ENCODE data around the gene TTC38.

Gene TTC38

GRCh38 chr22:46267431-46268279 is at the start of gene TTC38:
Gene TTC38 (plus strand): TSS chr22:46268008. CDS start chr22:46268040, 32 bp downstream.
- TF ChIP-seq CTCF (IDR thresholded peaks at IDR 0.05; ENCODE audit: low read depth, low read length): no peak
- H3K4me3 ChIP-seq (ENCODE audit: low read depth, low read length): peak within 1 kb of the TSS; percentile 58
- in situ Hi-C loops (cut with HindIII; ENCODE audit: low sequenced_read_pairs): no loop called here
- peak; percentile 78 for DNase-seq (ENCODE audit: low read depth, low spot score)

GRCh38 chr22:46219636-46220035 is 48.2 kb upstream of the TTC38 start:
- TF ChIP-seq CTCF (IDR thresholded peaks at IDR 0.05; ENCODE audit: low read depth, low read length): no peak
- H3K4me3 ChIP-seq (ENCODE audit: low read depth, low read length): no peak overlapping the region
- no peak for DNase-seq (ENCODE audit: low read depth, low spot score)
- in situ Hi-C loops (cut with HindIII; ENCODE audit: low sequenced_read_pairs): no loop called here

GRCh38 chr22:46220921-46221320 is 46.9 kb upstream of the TTC38 start:
- no peak for TF ChIP-seq CTCF (IDR thresholded peaks at IDR 0.05; ENCODE audit: low read depth, low read length)
- DNase-seq (ENCODE audit: low read depth, low spot score): no peak
- H3K4me3 ChIP-seq (ENCODE audit: low read depth, low read length): no peak overlapping the region
- in situ Hi-C loops (cut with HindIII; ENCODE audit: low sequenced_read_pairs): no loop called here

- no peak for DNase-seq (ENCODE audit: low read depth, low spot score)
- no peak overlapping the region for H3K4me3 ChIP-seq (ENCODE audit: low read depth, low read length)
- in situ Hi-C loops (cut with HindIII; ENCODE audit: low sequenced_read_pairs): no loop called here
- no peak for TF ChIP-seq CTCF (IDR thresholded peaks at IDR 0.05; ENCODE audit: low read depth, low read length)
Observed at GRCh38 chr22:46224044-46224897, 43.5 kb upstream of the TTC38 start.

GRCh38 chr22:46224898-46225290 is 42.9 kb upstream of the TTC38 start:
- H3K4me3 ChIP-seq (ENCODE audit: low read depth, low read length): no peak overlapping the region
- no peak for DNase-seq (ENCODE audit: low read depth, low spot score)
- in situ Hi-C loops (cut with HindIII; ENCODE audit: low sequenced_read_pairs): no loop called here
- TF ChIP-seq CTCF (IDR thresholded peaks at IDR 0.05; ENCODE audit: low read depth, low read length): no peak

- no peak overlapping the region for H3K4me3 ChIP-seq (ENCODE audit: low read depth, low read length)
- DNase-seq (ENCODE audit: low read depth, low spot score): no peak
- TF ChIP-seq CTCF (IDR thresholded peaks at IDR 0.05; ENCODE audit: low read depth, low read length): no peak
- in situ Hi-C loops (cut with HindIII; ENCODE audit: low sequenced_read_pairs): no loop called here
Observed at GRCh38 chr22:46225631-46226030, 42.2 kb upstream of the TTC38 start.
